ENCODE measurements around the gene GBF1.
A peak's percentile ranks its signal among the peaks of the same experiment; 100 is the strongest.

GBF1 gene

GRCh38 chr10:102354451-102354850 lies 109.1 kb downstream of the GBF1 start:
- DNase-seq (ENCODE audit: low spot score): no peak

GRCh38 chr10:102358712-102359382 lies 113.5 kb downstream of the GBF1 start:
- DNase-seq (ENCODE audit: low spot score): no peak

- no peak for DNase-seq (ENCODE audit: low spot score)
Measured at GRCh38 chr10:102367441-102367840, 122.1 kb downstream of the GBF1 start.

GRCh38 chr10:102368077-102368476 lies 122.7 kb downstream of the GBF1 start:
- DNase-seq (ENCODE audit: low spot score): no peak

GRCh38 chr10:102371295-102371694 lies 126.0 kb downstream of the GBF1 start:
- no peak for DNase-seq (ENCODE audit: low spot score)

- DNase-seq (ENCODE audit: low spot score): no peak
Measured at GRCh38 chr10:102375250-102375649, 129.9 kb downstream of the GBF1 start.

GRCh38 chr10:102375867-102376266 lies 130.5 kb downstream of the GBF1 start:
- no peak for DNase-seq (ENCODE audit: low spot score)

- DNase-seq (ENCODE audit: low spot score): no peak
Measured at GRCh38 chr10:102376901-102377300, 131.6 kb downstream of the GBF1 start.

- no peak for DNase-seq (ENCODE audit: low spot score)
Measured at GRCh38 chr10:102379383-102379782, 134.1 kb downstream of the GBF1 start.

- DNase-seq (ENCODE audit: low spot score): no peak
Measured at GRCh38 chr10:102381983-102382382, 136.7 kb downstream of the GBF1 start.

- DNase-seq (ENCODE audit: low spot score): no peak
Measured at GRCh38 chr10:102382871-102383270, 137.5 kb downstream of the GBF1 start.

- no peak for DNase-seq (ENCODE audit: low spot score)
Measured at GRCh38 chr10:102384053-102384452, 138.7 kb downstream of the GBF1 start.

GRCh38 chr10:102384606-102385429 lies 139.5 kb downstream of the GBF1 start:
- no peak for DNase-seq (ENCODE audit: low spot score)

GRCh38 chr10:102389894-102390293 lies 144.6 kb downstream of the GBF1 start:
- no peak for DNase-seq (ENCODE audit: low spot score)

- no peak for DNase-seq (ENCODE audit: low spot score)
Measured at GRCh38 chr10:102392306-102392705, 147.0 kb downstream of the GBF1 start.

GRCh38 chr10:102393411-102394078 lies 148.2 kb downstream of the GBF1 start:
- DNase-seq (ENCODE audit: low spot score): no peak

GRCh38 chr10:102394079-102394800 lies 148.9 kb downstream of the GBF1 start:
- peak; percentile 96 for DNase-seq (ENCODE audit: low spot score)

GRCh38 chr10:102394801-102395399 lies 149.6 kb downstream of the GBF1 start:
- peak; percentile 42 for DNase-seq (ENCODE audit: low spot score)

GRCh38 chr10:102395400-102396316 lies 150.3 kb downstream of the GBF1 start, which contains the start of gene NFKB2:
Gene NFKB2, plus strand, starts transcription at chr10:102395705. Its CDS starts 255 bp downstream, at chr10:102395960.
- peak; percentile 95 for DNase-seq (ENCODE audit: low spot score)

- DNase-seq (ENCODE audit: low spot score): no peak
Measured at GRCh38 chr10:102396317-102396650, 151.0 kb downstream of the GBF1 start.

GRCh38 chr10:102396730-102397151 lies 151.4 kb downstream of the GBF1 start:
- DNase-seq (ENCODE audit: low spot score): no peak

Measured in AG08396 (cell line).